OCI-LY1 (cell line): Measurements from ENCODE around the gene QPCT.

Experiments used
- H2AFZ ChIP-seq: fragments of 200-600 bp; sonication (generic), shearing (Covaris generic); 2 replicates; pipeline ENCODE4 v1.6.0; 2014; ENCODE audit warnings: antibody characterized with exemption, mild to moderate bottlenecking, low read length
- H3F3A ChIP-seq: fragments of 200-600 bp; sonication (generic), shearing (Covaris generic); 2 replicates; pipeline ENCODE4 v1.6.0; 2014; ENCODE audit warnings: mild to moderate bottlenecking, antibody characterized with exemption, low read length, moderate library complexity; ENCODE audit not compliant: insufficient read depth
- H3K27ac ChIP-seq: fragments of 200-600 bp; sonication (generic); 2 replicates; pipeline ENCODE4 v1.5.1; 2014; ENCODE audit warnings: low read length, mixed run types, mild to moderate bottlenecking, low read depth; ENCODE audit not compliant: poor library complexity, severe bottlenecking
- H3K27me3 ChIP-seq: fragments of 200-600 bp; sonication (generic); 2 replicates; pipeline ENCODE4 v1.6.0; 2014; ENCODE audit warnings: antibody characterized with exemption, mild to moderate bottlenecking, low read length, moderate library complexity; ENCODE audit not compliant: insufficient read depth
- H3K36me3 ChIP-seq: fragments of 200-600 bp; sonication (generic); 2 replicates; pipeline ENCODE4 v1.6.1; 2014; ENCODE audit warnings: mild to moderate bottlenecking, antibody characterized with exemption, low read length, moderate library complexity, mixed read lengths; ENCODE audit not compliant: insufficient read depth
- H3K4me1 ChIP-seq: fragments of 200-600 bp; sonication (generic); 2 replicates; pipeline ENCODE4 v1.5.1; 2014; ENCODE audit warnings: mild to moderate bottlenecking, low read length, moderate library complexity; ENCODE audit not compliant: insufficient read depth, severe bottlenecking
- H3K4me2 ChIP-seq: fragments of 200-600 bp; sonication (generic), shearing (Covaris generic); 2 replicates; pipeline ENCODE4 v1.6.1; 2014; ENCODE audit warnings: low read length
- H3K4me3 ChIP-seq: fragments of 200-600 bp; sonication (generic); 2 replicates; pipeline ENCODE4 v1.5.1; 2014; ENCODE audit warnings: low read length, low read depth, mild to moderate bottlenecking, mixed read lengths; ENCODE audit not compliant: poor library complexity, severe bottlenecking
- H3K79me2 ChIP-seq: fragments of 200-600 bp; shearing (Covaris generic); 2 replicates; pipeline ENCODE4 v1.6.1; 2016; ENCODE audit warnings: mixed run types, low read length, mixed read lengths; ENCODE audit not compliant: insufficient read depth
- H3K9ac ChIP-seq: fragments of 200-600 bp; sonication (generic), shearing (Covaris generic); 2 replicates; pipeline ENCODE4 v1.6.1; 2014; ENCODE audit warnings: mild to moderate bottlenecking, low read length, mixed read lengths
- H3K9me2 ChIP-seq: fragments of 200-600 bp; sonication (generic), shearing (Covaris generic); 2 replicates; pipeline ENCODE4 v1.6.1; 2014; ENCODE audit warnings: low read depth, mild to moderate bottlenecking, low read length, mixed read lengths
- H3K9me3 ChIP-seq: fragments of 200-600 bp; shearing (Covaris generic); 2 replicates; pipeline ENCODE4 v1.6.1; 2014; ENCODE audit warnings: low read length, mixed read lengths
- H4K20me1 ChIP-seq: fragments of 200-600 bp; sonication (generic), shearing (Covaris generic); 2 replicates; pipeline ENCODE4 v1.6.0; 2016; ENCODE audit warnings: mild to moderate bottlenecking, low read length; ENCODE audit not compliant: insufficient read depth
- EZH2 ChIP-seq: fragments of 200-600 bp; sonication (generic), shearing (Covaris generic); IDR thresholded peaks from 2 replicates; pipeline ENCODE4 v1.8.0; 2017; ENCODE audit warnings: borderline replicate concordance, mixed run types, mild to moderate bottlenecking, antibody characterized with exemption, low read length, moderate library complexity, mixed read lengths
- TF ChIP-seq, protein P1 (sequence below): fragments of 200-600 bp; sonication (generic), shearing (Covaris generic); IDR thresholded peaks from 2 replicates; pipeline ENCODE4 v1.5.1; 2017; ENCODE audit warnings: mild to moderate bottlenecking, antibody characterized with exemption, low read length, moderate library complexity, mixed read lengths

The QPCT gene

DNA sequence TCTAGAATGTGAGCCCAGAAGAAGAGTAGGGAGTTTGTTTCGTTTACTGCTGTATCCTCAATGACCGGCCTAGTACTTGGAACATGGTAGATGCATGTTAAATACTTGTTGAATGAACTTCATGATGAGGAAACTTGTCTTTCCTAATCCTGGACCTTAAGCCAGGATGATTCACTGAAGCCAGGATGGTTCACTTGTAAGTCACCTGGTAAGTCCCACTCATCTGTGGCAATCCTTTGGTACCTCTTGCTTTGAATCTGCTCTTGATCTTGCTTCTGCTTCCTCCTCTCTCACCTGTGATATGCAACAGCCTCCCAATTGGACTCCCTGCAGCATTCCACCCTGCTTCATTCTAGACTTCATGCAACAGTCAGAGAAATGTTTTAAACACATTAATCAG lies 43.6 kb downstream of the QPCT start:
- Histone ChIP-seq H3K4me2 (no peak overlapping the region), H3K79me2 (no peaks in the 10 kb centered on the region), H3K36me3 (no peaks in the 10 kb centered on the region), H4K20me1 (no peaks in the 10 kb centered on the region), H3K9me3 (no peaks in the 10 kb centered on the region), H2AFZ (no peak overlapping the region), H3K27ac (no peak overlapping the region), H3K27me3 (no peaks in the 10 kb centered on the region), H3K9ac (no peak overlapping the region), H3K4me1 (peaks cover 23% of the 10 kb centered on the region), H3K9me2 (no peaks in the 10 kb centered on the region), H3F3A (no peaks in the 10 kb centered on the region), H3K4me3 (no peak overlapping the region)
- TF ChIP-seq, protein P1, sequence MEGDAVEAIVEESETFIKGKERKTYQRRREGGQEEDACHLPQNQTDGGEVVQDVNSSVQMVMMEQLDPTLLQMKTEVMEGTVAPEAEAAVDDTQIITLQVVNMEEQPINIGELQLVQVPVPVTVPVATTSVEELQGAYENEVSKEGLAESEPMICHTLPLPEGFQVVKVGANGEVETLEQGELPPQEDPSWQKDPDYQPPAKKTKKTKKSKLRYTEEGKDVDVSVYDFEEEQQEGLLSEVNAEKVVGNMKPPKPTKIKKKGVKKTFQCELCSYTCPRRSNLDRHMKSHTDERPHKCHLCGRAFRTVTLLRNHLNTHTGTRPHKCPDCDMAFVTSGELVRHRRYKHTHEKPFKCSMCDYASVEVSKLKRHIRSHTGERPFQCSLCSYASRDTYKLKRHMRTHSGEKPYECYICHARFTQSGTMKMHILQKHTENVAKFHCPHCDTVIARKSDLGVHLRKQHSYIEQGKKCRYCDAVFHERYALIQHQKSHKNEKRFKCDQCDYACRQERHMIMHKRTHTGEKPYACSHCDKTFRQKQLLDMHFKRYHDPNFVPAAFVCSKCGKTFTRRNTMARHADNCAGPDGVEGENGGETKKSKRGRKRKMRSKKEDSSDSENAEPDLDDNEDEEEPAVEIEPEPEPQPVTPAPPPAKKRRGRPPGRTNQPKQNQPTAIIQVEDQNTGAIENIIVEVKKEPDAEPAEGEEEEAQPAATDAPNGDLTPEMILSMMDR: no peak
- no peak for TF ChIP-seq EZH2

DNA sequence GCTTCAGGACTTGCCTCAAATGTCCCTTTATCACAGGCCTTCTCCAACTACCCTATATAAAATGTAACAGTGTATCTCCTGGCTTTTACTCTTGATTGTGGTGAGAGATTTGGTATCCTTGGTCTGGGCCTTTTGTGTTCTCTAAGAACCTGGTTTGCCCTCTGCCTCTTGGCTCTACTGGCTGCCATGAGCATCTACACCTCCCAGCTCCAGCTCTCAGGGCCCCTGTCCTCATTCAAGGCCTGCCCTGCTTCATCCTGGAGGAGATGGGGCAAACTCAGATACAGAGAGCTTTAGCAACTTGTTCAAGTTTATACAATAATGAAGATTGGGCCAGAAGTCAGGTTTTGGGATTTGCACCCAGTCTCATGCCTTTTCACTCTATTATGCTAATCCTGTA lies 45.0 kb downstream of the QPCT start:
- no peaks in the 10 kb centered on the region for H3K79me2 ChIP-seq
- no peak overlapping the region for H3K4me3 ChIP-seq
- H2AFZ ChIP-seq: no peak overlapping the region
- H3F3A ChIP-seq: no peaks in the 10 kb centered on the region
- no peaks in the 10 kb centered on the region for H3K9me2 ChIP-seq
- no peaks in the 10 kb centered on the region for H3K36me3 ChIP-seq
- no peaks in the 10 kb centered on the region for H4K20me1 ChIP-seq
- peaks cover 25% of the 10 kb centered on the region for H3K4me1 ChIP-seq
- no peak overlapping the region for H3K4me2 ChIP-seq
- no peak for TF ChIP-seq EZH2
- TF ChIP-seq, protein P1: no peak
- H3K9ac ChIP-seq: no peak overlapping the region
- H3K27me3 ChIP-seq: no peaks in the 10 kb centered on the region
- H3K27ac ChIP-seq: no peak overlapping the region
- no peaks in the 10 kb centered on the region for H3K9me3 ChIP-seq

DNA sequence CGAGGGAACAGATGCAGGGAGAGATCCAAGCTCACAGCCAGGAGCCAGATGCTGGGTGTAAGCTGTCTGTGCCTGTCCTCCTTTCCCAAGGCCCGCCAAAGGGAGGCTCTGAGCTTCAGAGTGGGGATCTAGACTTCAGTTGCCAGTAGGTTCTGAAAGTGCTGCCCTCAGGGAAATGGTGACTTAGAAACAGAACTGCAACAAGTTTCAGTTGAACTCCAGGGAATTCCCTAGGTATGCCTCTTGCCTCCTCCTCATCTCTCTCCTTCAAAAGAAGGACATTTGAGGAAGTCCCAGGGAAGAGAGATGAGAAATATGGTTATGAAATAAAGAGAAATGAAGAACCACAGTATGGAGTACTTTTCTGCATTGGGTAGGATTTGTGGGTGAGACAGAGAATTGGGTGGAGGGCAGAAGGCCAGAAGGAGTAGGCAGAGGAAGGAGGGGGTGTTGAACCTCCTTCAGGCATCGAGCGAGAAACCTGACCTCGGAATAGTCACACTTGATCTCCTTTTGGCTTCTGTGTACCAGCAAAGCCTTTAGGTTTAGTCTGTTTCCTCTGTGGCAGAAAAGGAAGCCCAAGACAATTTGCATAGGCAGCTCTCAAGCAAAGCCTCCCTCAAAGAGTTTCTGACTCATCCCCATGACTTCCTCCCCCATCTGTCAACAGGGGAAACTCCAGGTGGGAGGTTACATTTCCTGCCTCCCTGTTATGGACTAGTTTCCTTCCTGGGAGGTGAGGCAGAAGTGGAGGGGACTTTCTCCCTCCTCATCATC lies 45.7 kb downstream of the QPCT start:
- Histone ChIP-seq H3K4me1 (peaks cover 25% of the 10 kb centered on the region), H2AFZ (no peak overlapping the region), H4K20me1 (no peaks in the 10 kb centered on the region), H3K4me2 (peak overlapping the region; percentile 40), H3K4me3 (peak overlapping the region; percentile 5), H3F3A (no peaks in the 10 kb centered on the region), H3K27me3 (no peaks in the 10 kb centered on the region), H3K36me3 (no peaks in the 10 kb centered on the region), H3K27ac (peak overlapping the region; percentile 72), H3K9me3 (no peaks in the 10 kb centered on the region), H3K9ac (peak overlapping the region; percentile 6; the same call in 1 of the 2 replicates), H3K79me2 (no peaks in the 10 kb centered on the region), H3K9me2 (no peaks in the 10 kb centered on the region)
- TF ChIP-seq, protein P1: no peak
- no peak for TF ChIP-seq EZH2
